Neural crest cell (in vitro differentiated cells): ENCODE measurements around the gene CNNM1. TPM values are rescaled to one million over a fixed set of nuclear protein-coding genes. Genes with fewer than 3 reads are reported as not detected.

ENCODE experiments used
- DNase-seq: peaks from one replicate; pipeline ENCODE4 v3.0.0; 2021; ENCODE audit warnings: low read depth, mixed read lengths, low spot score
- H3K27ac Mint-ChIP-seq: one replicate; pipeline ENCODE4 v1.8.0; 2021; ENCODE audit warnings: mild to moderate bottlenecking, mixed read lengths; ENCODE audit not compliant: unreplicated experiment
- H3K27me3 Mint-ChIP-seq: 2 replicates; pipeline ENCODE4 v1.8.0; 2021; ENCODE audit warnings: low read depth, mild to moderate bottlenecking, mixed read lengths
- H3K36me3 Mint-ChIP-seq: 2 replicates; pipeline ENCODE4 v1.8.0; 2021; ENCODE audit warnings: low read depth, mild to moderate bottlenecking, mixed read lengths
- H3K4me1 Mint-ChIP-seq: 2 replicates; pipeline ENCODE4 v1.8.0; 2021; ENCODE audit warnings: mixed read lengths
- H3K4me3 Mint-ChIP-seq: one replicate; pipeline ENCODE4 v1.8.0; 2021; ENCODE audit warnings: mild to moderate bottlenecking, mixed read lengths
- H3K9me3 Mint-ChIP-seq: 2 replicates; pipeline ENCODE4 v1.8.0; 2021; ENCODE audit warnings: mixed read lengths
- CTCF ChIP-seq: fragments of 200-600 bp; sonication (generic); conservative IDR thresholded peaks from 2 replicates; pipeline ENCODE4 v1.5.0; 2021; ENCODE audit warnings: antibody characterized with exemption, mild to moderate bottlenecking
- total RNA-seq: library from RNA; stranded (reverse); gene quantifications from 2 replicates; pipeline ENCODE4 v1.2.1, GENCODE V29; 2021

Gene CNNM1
- total RNA-seq, 1 donor from 2014 or later, result 2.0 TPM

GRCh38 chr10:99341860-99342490 lies 12.8 kb downstream of the CNNM1 start:
- no peak overlapping the region for H3K4me3 Mint-ChIP-seq
- no peak overlapping the region for H3K27ac Mint-ChIP-seq
- H3K27me3 Mint-ChIP-seq, result peaks cover 2% of the 10 kb centered on the region
- H3K36me3 Mint-ChIP-seq, result no peaks in the 10 kb centered on the region
- peaks cover 12% of the 10 kb centered on the region for H3K4me1 Mint-ChIP-seq
- TF ChIP-seq CTCF, result no peak
- no peaks in the 10 kb centered on the region for H3K9me3 Mint-ChIP-seq
- DNase-seq, result no peak

GRCh38 chr10:99343262-99343661 lies 14.1 kb downstream of the CNNM1 start:
- no peaks in the 10 kb centered on the region for H3K36me3 Mint-ChIP-seq
- no peaks in the 10 kb centered on the region for H3K9me3 Mint-ChIP-seq
- H3K27me3 Mint-ChIP-seq, result peaks cover 5% of the 10 kb centered on the region
- no peak for TF ChIP-seq CTCF
- no peak for DNase-seq
- H3K4me1 Mint-ChIP-seq, result peaks cover 4% of the 10 kb centered on the region
- H3K27ac Mint-ChIP-seq, result no peak overlapping the region
- H3K4me3 Mint-ChIP-seq, result no peak overlapping the region

GRCh38 chr10:99344715-99345114 lies 15.6 kb downstream of the CNNM1 start:
- Mint-ChIP-seq H3K27ac (no peak overlapping the region), H3K36me3 (no peaks in the 10 kb centered on the region), H3K4me3 (no peak overlapping the region), H3K9me3 (no peaks in the 10 kb centered on the region), H3K4me1 (no peaks in the 10 kb centered on the region), H3K27me3 (peaks cover 5% of the 10 kb centered on the region)
- no peak for TF ChIP-seq CTCF
- DNase-seq, result no peak

GRCh38 chr10:99345350-99345749 lies 16.2 kb downstream of the CNNM1 start:
- H3K27ac Mint-ChIP-seq, result no peak overlapping the region
- H3K27me3 Mint-ChIP-seq, result peaks cover 5% of the 10 kb centered on the region
- no peak for TF ChIP-seq CTCF
- no peaks in the 10 kb centered on the region for H3K9me3 Mint-ChIP-seq
- no peaks in the 10 kb centered on the region for H3K36me3 Mint-ChIP-seq
- no peak for DNase-seq
- H3K4me3 Mint-ChIP-seq, result no peak overlapping the region
- no peaks in the 10 kb centered on the region for H3K4me1 Mint-ChIP-seq

- Mint-ChIP-seq H3K9me3 (no peaks in the 10 kb centered on the region), H3K4me3 (no peak overlapping the region), H3K4me1 (no peaks in the 10 kb centered on the region), H3K27me3 (peaks cover 6% of the 10 kb centered on the region), H3K27ac (no peak overlapping the region), H3K36me3 (no peaks in the 10 kb centered on the region)
- DNase-seq, result no peak
- TF ChIP-seq CTCF, result no peak
These were observed 17.1 kb downstream of the CNNM1 start for GRCh38 chr10:99346247-99346646.
